GM12878 (cell line): Measurements from ENCODE around the gene ARIH2. TPM values are rescaled to one million over a fixed set of nuclear protein-coding genes. Genes with fewer than 3 reads are reported as not detected.
A peak's percentile ranks its signal among the peaks of the same experiment; 100 is the strongest.

Experiments used
- ATAC-seq: fragments of 200-7000 bp; cut with Tn5 transposase; 3 replicates; pipeline ENCODE4 v1.9.1; 2020; ENCODE audit warnings: mild to moderate bottlenecking, moderate library complexity
- BruUV-seq: library from RNA; stranded (reverse); fragments of 400-500 nt; replicated peaks from 2 replicates; lab custom pipeline; 2021; lab: Mats Ljungman, UMichigan
- CTCF ChIA-PET: fragments of 300-600 bp; sonication (Branson Sonifier 250); formaldehyde crosslinking; extraction: SDS; loops from one replicate; lab custom pipeline; 2021; ENCODE audit warnings: inconsistent platforms; lab: Yijun Ruan, JAX
- POLR2A ChIA-PET: fragments of 350-600 bp; formaldehyde crosslinking; extraction: SDS; loops from one replicate; lab custom pipeline; 2021; ENCODE audit warnings: inconsistent platforms; lab: Charles Lee
- RAD21 ChIA-PET: fragments of 300-600 bp; sonication (Branson Sonifier 250); formaldehyde crosslinking; loops from one replicate; lab custom pipeline; 2023; ENCODE audit warnings: antibody characterized with exemption; ENCODE audit not compliant: unreplicated experiment; lab: Charles Lee
- SMC1A ChIA-PET: fragments of 300-600 bp; sonication (Branson Sonifier 250); formaldehyde crosslinking; loops from one replicate; lab custom pipeline; 2023; ENCODE audit not compliant: unreplicated experiment, uncharacterized antibody; lab: Charles Lee
- DNase-seq: peaks from one replicate; pipeline ENCODE4 v3.0.0-alpha.2; 2011; ENCODE audit warnings: low read depth, low spot score
- FAIRE-seq: peaks from 3 replicates; lab custom pipeline; 2011; peaks lifted over from hg19 to GRCh38; lab: Jason Lieb, UNC
- H2AFZ ChIP-seq: 2 replicates; pipeline ENCODE4 v1.6.0; 2011; ENCODE audit warnings: low read depth, low read length, control low read depth; ENCODE audit not compliant: control insufficient read depth
- H3K27ac ChIP-seq: 2 replicates; pipeline ENCODE4 v1.5.1; 2011; ENCODE audit warnings: control low read depth; ENCODE audit not compliant: control insufficient read depth, insufficient read depth
- H3K27me3 ChIP-seq, 2 experiments: replicated peaks in 1 of 2; 2 replicates each; pipeline versions ENCODE4 v1.6.0 to v1.6.1; 2011; ENCODE audit warnings: low read length in 1 of 2; ENCODE audit not compliant: control insufficient read depth in 2 of 2, insufficient read depth in 2 of 2
- H3K36me3 ChIP-seq, 2 experiments: 2 replicates each; pipeline ENCODE4 v1.5.1; 2011; ENCODE audit warnings: low read length in 1 of 2; ENCODE audit not compliant: control insufficient read depth in 2 of 2, insufficient read depth in 2 of 2
- H3K4me1 ChIP-seq: 2 replicates; pipeline ENCODE4 v1.6.1; 2011; ENCODE audit warnings: mild to moderate bottlenecking, low read length, moderate library complexity, mixed read lengths; ENCODE audit not compliant: control insufficient read depth, insufficient read depth
- H3K4me2 ChIP-seq: 2 replicates; pipeline ENCODE4 v1.6.0; 2011; ENCODE audit warnings: control low read depth; ENCODE audit not compliant: control insufficient read depth, insufficient read depth
- H3K4me3 ChIP-seq: fragments of 200-600 bp; sonication (generic); 2 replicates; pipeline ENCODE4 v1.5.1; 2016
- H3K79me2 ChIP-seq: 2 replicates; pipeline ENCODE4 v1.6.0; 2011; ENCODE audit warnings: low read length; ENCODE audit not compliant: control insufficient read depth, insufficient read depth
- H3K9ac ChIP-seq: 2 replicates; pipeline ENCODE4 v1.8.0; 2011; ENCODE audit warnings: low read length, control low read depth, mixed read lengths; ENCODE audit not compliant: control insufficient read depth, insufficient read depth
- H3K9me3 ChIP-seq: replicated peaks from 3 replicates; pipeline ENCODE4 v1.5.1; 2011; ENCODE audit warnings: mild to moderate bottlenecking, low read length; ENCODE audit not compliant: control insufficient read depth, insufficient read depth
- H4K20me1 ChIP-seq: 2 replicates; pipeline ENCODE4 v1.6.0; 2011; ENCODE audit not compliant: control insufficient read depth, insufficient read depth
- MXI1 ChIP-seq: fragments of 150-350 bp; IDR thresholded peaks from 2 replicates; pipeline ENCODE4 v1.6.1; 2011; ENCODE audit warnings: low read depth, mild to moderate bottlenecking, inconsistent platforms, low read length, improper control_type of control experiment
- PAX5 ChIP-seq: IDR thresholded peaks from 2 replicates; pipeline ENCODE4 v1.6.1; 2011; ENCODE audit warnings: low read depth, low read length, borderline replicate concordance
- POU2F2 ChIP-seq: IDR thresholded peaks from 3 replicates; pipeline ENCODE4 v1.6.1; 2011; ENCODE audit warnings: low read depth, mild to moderate bottlenecking, low read length, borderline replicate concordance
- SREBF1 ChIP-seq: IDR thresholded peaks from 2 replicates; pipeline ENCODE4 v1.6.1; 2012; ENCODE audit warnings: mild to moderate bottlenecking, low read length
- STAT1 ChIP-seq: fragments of 450-650 bp; conservative IDR thresholded peaks from 2 replicates; pipeline ENCODE4 v1.6.1; 2014; ENCODE audit warnings: antibody characterized with exemption, mild to moderate bottlenecking
- ZNF207 ChIP-seq: fragments of 450-650 bp; IDR thresholded peaks from 2 replicates; pipeline ENCODE4 v1.6.1; 2014; ENCODE audit warnings: antibody characterized with exemption, mild to moderate bottlenecking, borderline replicate concordance
- WGBS: methylation state at CpG from one replicate; pipeline ENCODE4 v1.1.6; 2016; ENCODE audit warnings: low lambda C conversion rate; ENCODE audit not compliant: insufficient replicate concordance, insufficient coverage; ENCODE audit errors: missing lambda C conversion rate; 5-methylcytosine and 5-hydroxymethylcytosine counted together
- in situ Hi-C: fragments of 300-500 bp; cut with MboI; formaldehyde crosslinking; loops from 9 replicates; pipeline ENCODE4 v1.14.3; 2018; ENCODE audit warnings: mixed read lengths
- intact Hi-C: fragments of 100-400 bp; cut with micrococcal nuclease; formaldehyde crosslinking; loops from one replicate; pipeline ENCODE4 v1.14.2; 2022; ENCODE audit not compliant: unreplicated experiment
- polyA plus RNA-seq, 11 experiments: library from polyadenylated mRNA; depleted of rRNA in 4 of 11; unstranded in 6 of 11; stranded (reverse) in 5 of 11; fragments of >200 nt; fragmentation: Nextera tagmentation in 4 of 11; fragmentation: Illumina TruSeq in 1 of 11; extraction: Ambion mirVana in 4 of 11; extraction: Trizol in 1 of 11; gene quantifications; 1 replicate in 1 of 11; 2 replicates in 10 of 11; pipeline versions ENCODE4 v1.2.1 to v1.2.3, GENCODE V29; 2011 to 2016; ENCODE audit warnings: inconsistent platforms in 2 of 11, missing spikeins in 2 of 11, low read depth in 1 of 11
- total RNA-seq, 4 experiments: library from RNA; depleted of rRNA in 3 of 4; stranded (reverse); fragments of >200 nt in 3 of 4; fragmentation: Illumina TruSeq in 1 of 4; extraction: Trizol in 1 of 4; gene quantifications; 2 replicates each; pipeline versions ENCODE4 v1.2.1 to v1.2.3, GENCODE V29; 2013 to 2021
- TF ChIP-seq, protein P1 (sequence below): fragments of 450-650 bp; IDR thresholded peaks from 2 replicates; pipeline ENCODE4 v1.6.1; 2017; ENCODE audit warnings: mild to moderate bottlenecking, low read depth, inconsistent platforms; ENCODE audit not compliant: poor library complexity, severe bottlenecking
- TF ChIP-seq, protein P2 (sequence below): fragments of 450-650 bp; formaldehyde crosslinking; IDR thresholded peaks from 2 replicates; pipeline ENCODE4 v1.4.0; 2022; ENCODE audit warnings: mild to moderate bottlenecking, moderate library complexity
- TF ChIP-seq, protein P3 (sequence below): fragments of 450-650 bp; formaldehyde crosslinking; IDR thresholded peaks from 2 replicates; pipeline ENCODE4 v1.4.0; 2020; ENCODE audit warnings: mild to moderate bottlenecking, moderate library complexity
- TF ChIP-seq, protein P4 (sequence below): fragments of 450-650 bp; IDR thresholded peaks from 2 replicates; pipeline ENCODE4 v1.6.1; 2018; ENCODE audit warnings: borderline replicate concordance, mild to moderate bottlenecking; ENCODE audit not compliant: partially characterized antibody

The ARIH2 gene
- total and polyA plus RNA-seq, 10 of the 15 experiments (the other 5 are each of a cell fraction or from before 2014, with no cell fraction given), result 18.7 to 74.7 (median 63.7) TPM

DNA sequence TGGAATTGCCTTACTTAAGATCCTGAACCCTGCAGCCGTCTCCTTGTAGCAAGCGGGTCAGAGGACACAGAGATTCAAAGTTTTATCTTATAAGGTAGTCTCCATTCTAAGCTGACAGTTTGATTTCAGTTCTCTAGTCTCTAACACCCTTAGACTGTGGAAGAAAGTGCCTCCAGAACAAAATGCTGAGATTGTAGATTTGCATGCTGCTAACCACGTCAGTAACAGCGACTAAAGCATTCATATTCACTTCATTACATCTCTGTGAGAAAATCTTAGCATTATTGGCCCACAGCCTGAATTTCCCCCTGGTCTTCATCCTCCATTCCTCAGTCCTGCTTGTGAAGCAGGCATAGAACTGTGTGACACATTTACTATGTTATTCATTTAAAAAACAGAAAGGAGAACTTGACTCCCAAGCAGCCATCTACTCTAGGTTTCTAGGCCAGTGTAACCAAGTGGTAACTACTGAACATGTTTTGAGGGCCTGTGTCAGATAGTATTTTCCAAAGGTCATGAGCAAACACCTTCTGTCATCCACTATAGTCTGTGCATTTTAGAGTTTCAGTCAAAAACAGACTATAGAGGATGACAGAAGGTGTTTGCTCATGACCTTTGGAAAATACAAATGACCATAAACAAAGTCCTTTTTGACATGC, 27.4 kb downstream of the ARIH2 start:
- SMC1A ChIA-PET, result interaction anchor here (0.6 kb wide), 1 partner anchor 130 kb away, joined by 3 read pairs; no protein-coding TSS in a partner anchor
- intact Hi-C loops (no loop called here), in situ Hi-C loops (no loop called here)
- FAIRE-seq (no peak), DNase-seq (no peak), ATAC-seq (no peak; the same call in 1 of the 3 replicates)
- H3K79me2 ChIP-seq, result no peaks in the 10 kb centered on the region; the same call in 1 of the 2 replicates
- H3K9ac ChIP-seq, result no peak overlapping the region; the same call in 1 of the 2 replicates
- no peak overlapping the region for H3K4me3 ChIP-seq
- no peaks in the 10 kb centered on the region for H3K27me3 ChIP-seq
- no peaks in the 10 kb centered on the region for H3K9me3 ChIP-seq
- H2AFZ ChIP-seq, result peak overlapping the region; percentile 33
- WGBS, result 58% methylated on average over 4 of the region's 4 CpGs
- POLR2A ChIA-PET, result no interaction called here
- peaks cover 8% of the 10 kb centered on the region for H3K4me1 ChIP-seq
- H4K20me1 ChIP-seq, result no peaks in the 10 kb centered on the region
- TSS peak; percentile 47 for BruUV-seq
- RAD21 ChIA-PET, result interaction anchor here (0.8 kb wide), 1 partner anchor 206 kb away, joined by 3 read pairs; no protein-coding TSS in a partner anchor
- H3K4me2 ChIP-seq, result no peak overlapping the region; the same call in 1 of the 2 replicates
- H3K27ac ChIP-seq, result peak overlapping the region; percentile 51
- H3K36me3 ChIP-seq, result no peaks in the 10 kb centered on the region; a peak in 2 of 4 replicates
- CTCF ChIA-PET, result no interaction called here
- TF ChIP-seq, protein P1, sequence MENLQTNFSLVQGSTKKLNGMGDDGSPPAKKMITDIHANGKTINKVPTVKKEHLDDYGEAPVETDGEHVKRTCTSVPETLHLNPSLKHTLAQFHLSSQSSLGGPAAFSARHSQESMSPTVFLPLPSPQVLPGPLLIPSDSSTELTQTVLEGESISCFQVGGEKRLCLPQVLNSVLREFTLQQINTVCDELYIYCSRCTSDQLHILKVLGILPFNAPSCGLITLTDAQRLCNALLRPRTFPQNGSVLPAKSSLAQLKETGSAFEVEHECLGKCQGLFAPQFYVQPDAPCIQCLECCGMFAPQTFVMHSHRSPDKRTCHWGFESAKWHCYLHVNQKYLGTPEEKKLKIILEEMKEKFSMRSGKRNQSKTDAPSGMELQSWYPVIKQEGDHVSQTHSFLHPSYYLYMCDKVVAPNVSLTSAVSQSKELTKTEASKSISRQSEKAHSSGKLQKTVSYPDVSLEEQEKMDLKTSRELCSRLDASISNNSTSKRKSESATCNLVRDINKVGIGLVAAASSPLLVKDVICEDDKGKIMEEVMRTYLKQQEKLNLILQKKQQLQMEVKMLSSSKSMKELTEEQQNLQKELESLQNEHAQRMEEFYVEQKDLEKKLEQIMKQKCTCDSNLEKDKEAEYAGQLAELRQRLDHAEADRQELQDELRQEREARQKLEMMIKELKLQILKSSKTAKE, result no peak
- no peak for TF ChIP-seq POU2F2
- TF ChIP-seq, protein P2, sequence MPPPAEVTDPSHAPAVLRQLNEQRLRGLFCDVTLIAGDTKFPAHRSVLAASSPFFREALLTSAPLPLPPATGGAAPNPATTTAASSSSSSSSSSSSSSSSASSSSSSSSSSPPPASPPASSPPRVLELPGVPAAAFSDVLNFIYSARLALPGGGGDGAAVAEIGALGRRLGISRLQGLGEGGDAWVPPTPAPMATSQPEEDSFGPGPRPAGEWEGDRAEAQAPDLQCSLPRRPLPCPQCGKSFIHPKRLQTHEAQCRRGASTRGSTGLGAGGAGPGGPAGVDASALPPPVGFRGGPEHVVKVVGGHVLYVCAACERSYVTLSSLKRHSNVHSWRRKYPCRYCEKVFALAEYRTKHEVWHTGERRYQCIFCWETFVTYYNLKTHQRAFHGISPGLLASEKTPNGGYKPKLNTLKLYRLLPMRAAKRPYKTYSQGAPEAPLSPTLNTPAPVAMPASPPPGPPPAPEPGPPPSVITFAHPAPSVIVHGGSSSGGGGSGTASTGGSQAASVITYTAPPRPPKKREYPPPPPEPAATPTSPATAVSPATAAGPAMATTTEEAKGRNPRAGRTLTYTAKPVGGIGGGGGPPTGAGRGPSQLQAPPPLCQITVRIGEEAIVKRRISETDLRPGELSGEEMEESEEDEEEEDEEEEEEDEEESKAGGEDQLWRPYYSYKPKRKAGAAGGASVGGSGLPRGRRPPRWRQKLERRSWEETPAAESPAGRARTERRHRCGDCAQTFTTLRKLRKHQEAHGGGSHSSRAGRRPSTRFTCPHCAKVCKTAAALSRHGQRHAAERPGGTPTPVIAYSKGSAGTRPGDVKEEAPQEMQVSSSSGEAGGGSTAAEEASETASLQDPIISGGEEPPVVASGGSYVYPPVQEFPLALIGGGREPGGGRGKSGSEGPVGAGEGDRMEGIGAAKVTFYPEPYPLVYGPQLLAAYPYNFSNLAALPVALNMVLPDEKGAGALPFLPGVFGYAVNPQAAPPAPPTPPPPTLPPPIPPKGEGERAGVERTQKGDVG (CRISPR knock-in tag), result no peak
- TF ChIP-seq PAX5, result no peak
- TF ChIP-seq, protein P3, sequence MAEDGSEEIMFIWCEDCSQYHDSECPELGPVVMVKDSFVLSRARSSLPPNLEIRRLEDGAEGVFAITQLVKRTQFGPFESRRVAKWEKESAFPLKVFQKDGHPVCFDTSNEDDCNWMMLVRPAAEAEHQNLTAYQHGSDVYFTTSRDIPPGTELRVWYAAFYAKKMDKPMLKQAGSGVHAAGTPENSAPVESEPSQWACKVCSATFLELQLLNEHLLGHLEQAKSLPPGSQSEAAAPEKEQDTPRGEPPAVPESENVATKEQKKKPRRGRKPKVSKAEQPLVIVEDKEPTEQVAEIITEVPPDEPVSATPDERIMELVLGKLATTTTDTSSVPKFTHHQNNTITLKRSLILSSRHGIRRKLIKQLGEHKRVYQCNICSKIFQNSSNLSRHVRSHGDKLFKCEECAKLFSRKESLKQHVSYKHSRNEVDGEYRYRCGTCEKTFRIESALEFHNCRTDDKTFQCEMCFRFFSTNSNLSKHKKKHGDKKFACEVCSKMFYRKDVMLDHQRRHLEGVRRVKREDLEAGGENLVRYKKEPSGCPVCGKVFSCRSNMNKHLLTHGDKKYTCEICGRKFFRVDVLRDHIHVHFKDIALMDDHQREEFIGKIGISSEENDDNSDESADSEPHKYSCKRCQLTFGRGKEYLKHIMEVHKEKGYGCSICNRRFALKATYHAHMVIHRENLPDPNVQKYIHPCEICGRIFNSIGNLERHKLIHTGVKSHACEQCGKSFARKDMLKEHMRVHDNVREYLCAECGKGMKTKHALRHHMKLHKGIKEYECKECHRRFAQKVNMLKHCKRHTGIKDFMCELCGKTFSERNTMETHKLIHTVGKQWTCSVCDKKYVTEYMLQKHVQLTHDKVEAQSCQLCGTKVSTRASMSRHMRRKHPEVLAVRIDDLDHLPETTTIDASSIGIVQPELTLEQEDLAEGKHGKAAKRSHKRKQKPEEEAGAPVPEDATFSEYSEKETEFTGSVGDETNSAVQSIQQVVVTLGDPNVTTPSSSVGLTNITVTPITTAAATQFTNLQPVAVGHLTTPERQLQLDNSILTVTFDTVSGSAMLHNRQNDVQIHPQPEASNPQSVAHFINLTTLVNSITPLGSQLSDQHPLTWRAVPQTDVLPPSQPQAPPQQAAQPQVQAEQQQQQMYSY (CRISPR knock-in tag), result no peak
- TF ChIP-seq SREBF1, result no peak
- no peak for TF ChIP-seq ZNF207
- TF ChIP-seq MXI1, result no peak
- TF ChIP-seq, protein P4, sequence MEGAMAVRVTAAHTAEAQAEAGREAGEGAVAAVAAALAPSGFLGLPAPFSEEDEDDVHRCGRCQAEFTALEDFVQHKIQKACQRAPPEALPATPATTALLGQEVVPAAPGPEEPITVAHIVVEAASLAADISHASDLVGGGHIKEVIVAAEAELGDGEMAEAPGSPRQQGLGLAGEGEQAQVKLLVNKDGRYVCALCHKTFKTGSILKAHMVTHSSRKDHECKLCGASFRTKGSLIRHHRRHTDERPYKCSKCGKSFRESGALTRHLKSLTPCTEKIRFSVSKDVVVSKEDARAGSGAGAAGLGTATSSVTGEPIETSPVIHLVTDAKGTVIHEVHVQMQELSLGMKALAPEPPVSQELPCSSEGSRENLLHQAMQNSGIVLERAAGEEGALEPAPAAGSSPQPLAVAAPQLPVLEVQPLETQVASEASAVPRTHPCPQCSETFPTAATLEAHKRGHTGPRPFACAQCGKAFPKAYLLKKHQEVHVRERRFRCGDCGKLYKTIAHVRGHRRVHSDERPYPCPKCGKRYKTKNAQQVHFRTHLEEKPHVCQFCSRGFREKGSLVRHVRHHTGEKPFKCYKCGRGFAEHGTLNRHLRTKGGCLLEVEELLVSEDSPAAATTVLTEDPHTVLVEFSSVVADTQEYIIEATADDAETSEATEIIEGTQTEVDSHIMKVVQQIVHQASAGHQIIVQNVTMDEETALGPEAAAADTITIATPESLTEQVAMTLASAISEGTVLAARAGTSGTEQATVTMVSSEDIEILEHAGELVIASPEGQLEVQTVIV, result no peak
- no peak for TF ChIP-seq STAT1
